ENCODE results near the gene EXOC7.

Gene EXOC7

DNA sequence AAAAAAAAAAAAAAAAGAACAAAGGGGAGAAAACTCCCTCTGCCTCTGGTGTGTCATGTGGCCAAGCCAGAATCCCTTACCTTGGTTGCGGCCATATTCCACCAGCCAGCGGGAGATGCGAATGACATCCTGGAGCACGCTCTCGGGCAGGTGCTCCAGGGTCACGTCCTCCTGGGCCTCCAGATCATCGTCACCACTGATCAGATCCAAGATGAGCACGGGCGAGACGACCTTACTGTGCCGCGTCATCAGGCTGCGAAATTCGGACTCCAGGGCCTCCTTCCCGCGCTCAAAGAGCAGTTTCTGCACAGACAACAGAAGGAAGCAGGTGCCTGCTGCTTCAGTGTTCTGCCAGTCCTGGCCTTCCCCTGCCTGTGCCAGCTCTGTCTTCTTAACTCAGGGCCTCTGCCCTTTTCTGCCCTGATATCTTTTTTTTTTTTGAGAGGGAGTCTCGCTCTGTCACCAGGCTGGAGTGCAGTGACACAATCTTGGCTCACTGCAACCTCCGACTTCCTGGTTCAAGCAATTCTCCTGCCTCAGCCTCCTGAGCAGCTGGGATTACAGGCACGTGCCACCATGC lies 5.8 kb downstream of the EXOC7 start:
- Histone ChIP-seq H3K9ac (no peak overlapping the region), H3K36me3 (peaks cover 89% of the 10 kb centered on the region)
- TF ChIP-seq Cebpa-rat (IDR thresholded peaks at IDR 0.05) = no peak

GRCh38 chr17:76095943-76096342 lies 7.6 kb downstream of the EXOC7 start:
- no peak overlapping the region for H3K4me2 ChIP-seq
- H3K9ac ChIP-seq = no peak overlapping the region
- no peak for TF ChIP-seq Cebpa-rat (IDR thresholded peaks at IDR 0.05)
- no peak overlapping the region for H3K27ac ChIP-seq
- peaks cover 33% of the 10 kb centered on the region for H3K4me1 ChIP-seq
- H3K9me3 ChIP-seq = no peaks in the 10 kb centered on the region
- H3K36me3 ChIP-seq = peaks cover 96% of the 10 kb centered on the region
- H4K20me1 ChIP-seq = peaks cover 16% of the 10 kb centered on the region
- H3K4me3 ChIP-seq = no peak overlapping the region
- no peaks in the 10 kb centered on the region for H3K27me3 ChIP-seq

More for the DNA sequence above, 5.8 kb downstream of the EXOC7 start:
- H3K4me2 ChIP-seq = no peak overlapping the region
- H3K4me3 ChIP-seq = no peak overlapping the region
- H3K27me3 ChIP-seq = no peaks in the 10 kb centered on the region
- no peak overlapping the region for H3K27ac ChIP-seq
- peaks cover 9% of the 10 kb centered on the region for H4K20me1 ChIP-seq
- H3K9me3 ChIP-seq = no peaks in the 10 kb centered on the region
- peaks cover 28% of the 10 kb centered on the region for H3K4me1 ChIP-seq

DNA sequence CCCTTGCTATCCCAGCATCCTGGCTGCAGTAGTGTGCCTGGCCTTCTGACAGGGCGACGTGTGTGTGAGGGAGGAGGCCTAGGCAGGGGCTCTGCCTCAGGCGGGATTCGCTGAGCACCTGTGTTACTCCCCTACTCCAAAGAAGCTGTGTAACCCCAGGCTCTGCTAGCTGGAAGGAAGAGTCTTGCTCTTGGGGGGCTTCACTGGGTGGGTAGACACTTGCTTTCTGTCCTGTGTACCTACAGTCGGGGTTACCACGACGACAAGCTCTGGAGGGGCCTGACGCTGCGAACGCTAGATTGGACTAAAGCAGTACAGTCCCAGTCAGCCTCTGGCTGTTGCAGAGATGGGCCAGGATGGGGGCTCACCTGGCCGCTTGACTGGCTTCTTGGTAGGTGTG lies 9.5 kb downstream of the EXOC7 start:
- Histone ChIP-seq H3K4me1 (peaks cover 33% of the 10 kb centered on the region), H3K9ac (no peak overlapping the region), H3K27ac (no peak overlapping the region), H4K20me1 (peaks cover 16% of the 10 kb centered on the region), H3K4me3 (no peak overlapping the region), H3K36me3 (peaks cover 96% of the 10 kb centered on the region), H3K27me3 (no peaks in the 10 kb centered on the region), H3K4me2 (peak overlapping the region; percentile 72; the same call in 1 of the 2 replicates), H3K9me3 (no peaks in the 10 kb centered on the region)
- TF ChIP-seq Cebpa-rat (IDR thresholded peaks at IDR 0.05) = no peak

DNA sequence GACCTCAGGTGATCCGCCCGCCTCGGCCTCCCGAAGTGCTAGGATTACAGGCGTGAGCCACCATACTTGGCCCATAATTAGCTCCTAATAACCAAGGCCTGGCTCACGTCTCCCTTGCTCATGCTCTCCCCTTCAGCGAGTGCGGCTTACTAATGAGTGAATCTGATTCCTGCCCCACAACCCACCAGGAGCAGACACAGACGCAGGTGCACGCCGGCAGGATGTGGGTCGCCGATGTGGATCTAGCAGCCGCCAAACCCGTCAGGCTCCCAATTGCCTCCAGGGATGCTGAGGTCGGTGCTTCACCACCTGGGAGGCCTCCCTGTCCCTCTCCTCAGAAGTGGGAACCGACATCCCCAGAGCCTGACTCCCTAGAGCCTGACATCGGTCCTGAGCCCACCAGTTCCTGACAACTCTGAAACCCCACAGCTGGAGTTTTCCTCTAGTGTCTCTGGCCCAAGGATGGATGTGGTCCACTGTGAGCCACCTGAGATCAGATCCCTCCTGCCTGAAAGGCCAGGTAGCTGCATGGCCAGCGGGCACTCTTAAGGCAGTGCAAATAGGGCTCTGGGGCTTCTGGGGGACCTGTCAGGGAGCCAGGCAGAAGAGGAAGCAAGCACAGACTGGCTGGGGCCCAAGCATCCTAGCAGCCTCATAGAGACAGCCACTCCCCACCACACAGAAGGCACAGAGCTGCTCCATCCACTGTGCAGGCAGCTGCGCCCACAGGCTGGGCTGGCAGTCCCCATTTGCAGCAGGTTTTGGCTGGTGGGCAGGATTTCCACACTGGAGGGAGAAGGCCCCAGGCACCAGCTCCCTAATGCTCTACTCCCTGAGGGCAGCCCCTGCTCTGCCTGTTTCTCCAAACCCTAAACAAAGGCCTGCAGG lies 10.8 kb downstream of the EXOC7 start:
- peaks cover 98% of the 10 kb centered on the region for H3K36me3 ChIP-seq
- no peaks in the 10 kb centered on the region for H3K27me3 ChIP-seq
- H3K9ac ChIP-seq = no peak overlapping the region
- no peak overlapping the region for H3K4me3 ChIP-seq
- peaks cover 33% of the 10 kb centered on the region for H3K4me1 ChIP-seq
- no peaks in the 10 kb centered on the region for H3K9me3 ChIP-seq
- TF ChIP-seq Cebpa-rat (IDR thresholded peaks at IDR 0.05) = no peak
- H3K4me2 ChIP-seq = peak overlapping the region; percentile 72
- H4K20me1 ChIP-seq = peaks cover 16% of the 10 kb centered on the region
- peak overlapping the region; percentile 60; the same call in 1 of the 2 replicates for H3K27ac ChIP-seq

DNA sequence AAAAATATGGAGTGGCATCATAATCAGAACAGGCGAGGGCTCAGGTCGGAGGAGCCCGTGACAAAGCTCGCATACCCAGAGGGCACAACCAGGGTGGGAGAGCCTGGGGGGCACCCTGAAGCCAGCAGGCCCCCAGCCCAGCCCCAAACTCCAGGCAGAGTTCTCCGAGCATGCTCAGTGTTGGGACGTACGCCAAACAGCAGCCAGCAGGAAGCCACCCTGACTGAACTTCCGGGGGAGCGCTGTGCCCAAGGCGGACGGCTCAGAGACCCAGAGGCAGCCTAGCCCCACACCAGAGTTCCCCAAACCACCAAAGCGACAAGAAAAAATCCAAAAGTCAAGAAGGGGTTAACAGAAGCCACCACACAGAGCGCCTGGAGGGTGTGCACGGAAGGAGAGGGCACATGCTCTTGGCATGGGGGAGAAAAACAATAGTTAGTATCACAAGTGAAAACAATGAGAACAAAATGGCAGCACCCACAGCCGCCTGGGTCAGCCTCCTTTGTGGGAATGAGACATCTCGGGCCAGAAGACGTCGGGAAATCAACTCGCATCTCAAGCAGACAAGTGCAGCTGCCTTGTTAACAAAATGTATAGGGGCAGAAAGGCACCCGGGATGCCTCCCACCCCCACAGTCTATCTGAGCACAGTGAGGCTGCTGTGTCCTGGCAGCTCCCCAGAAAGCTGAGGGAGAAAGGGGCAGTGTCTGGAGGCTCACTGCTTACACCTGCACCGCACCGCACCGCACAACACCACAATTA lies 11.9 kb downstream of the EXOC7 start:
- peaks cover 16% of the 10 kb centered on the region for H4K20me1 ChIP-seq
- no peaks in the 10 kb centered on the region for H3K9me3 ChIP-seq
- no peak for TF ChIP-seq Cebpa-rat (IDR thresholded peaks at IDR 0.05)
- H3K27me3 ChIP-seq = no peaks in the 10 kb centered on the region
- peak overlapping the region; percentile 72 for H3K4me2 ChIP-seq
- no peak overlapping the region for H3K4me3 ChIP-seq
- peaks cover 33% of the 10 kb centered on the region for H3K4me1 ChIP-seq
- peak overlapping the region; percentile 60 for H3K27ac ChIP-seq
- H3K36me3 ChIP-seq = peaks cover 98% of the 10 kb centered on the region
- no peak overlapping the region for H3K9ac ChIP-seq

DNA sequence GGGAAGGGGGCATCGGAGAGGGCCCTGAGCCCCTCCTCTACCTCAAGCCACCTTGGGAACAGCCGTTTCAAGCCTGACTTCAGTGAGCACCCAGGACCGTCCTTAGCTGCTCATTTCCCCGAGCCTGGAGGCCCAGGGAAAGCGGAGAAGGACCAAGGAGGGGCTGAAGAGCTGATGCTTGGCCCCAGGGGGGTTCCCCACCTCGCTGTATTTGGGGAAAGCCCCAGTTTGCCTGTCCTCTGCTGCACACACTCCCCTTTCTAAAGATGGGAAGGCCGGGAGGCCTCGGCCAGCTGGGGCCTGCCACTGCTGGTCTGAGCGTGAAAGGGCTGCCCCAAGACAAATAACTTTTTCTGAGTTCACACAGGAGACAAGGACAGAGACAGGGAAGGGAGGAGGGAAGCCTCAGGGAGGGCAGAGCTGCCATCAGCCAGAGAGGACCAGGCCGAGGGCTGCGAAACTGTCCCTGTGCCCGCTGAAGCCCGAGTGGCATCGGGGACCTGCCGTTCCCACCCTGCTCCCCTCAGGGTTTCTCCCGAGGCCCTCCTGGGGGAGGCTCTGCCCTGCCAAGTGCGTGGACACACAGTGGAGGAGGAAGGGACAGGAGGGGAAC lies 13.0 kb downstream of the EXOC7 start:
- Histone ChIP-seq H3K4me2 (no peak overlapping the region), H3K9me3 (no peaks in the 10 kb centered on the region), H3K27me3 (no peaks in the 10 kb centered on the region), H3K4me1 (peaks cover 33% of the 10 kb centered on the region), H3K4me3 (no peak overlapping the region), H3K36me3 (peaks cover 98% of the 10 kb centered on the region), H4K20me1 (peaks cover 16% of the 10 kb centered on the region), H3K27ac (peak overlapping the region; percentile 60; the same call in 1 of the 2 replicates), H3K9ac (no peak overlapping the region)
- TF ChIP-seq Cebpa-rat (IDR thresholded peaks at IDR 0.05) = no peak

- no peak overlapping the region for H3K9ac ChIP-seq
- peaks cover 98% of the 10 kb centered on the region for H3K36me3 ChIP-seq
- H3K4me2 ChIP-seq = no peak overlapping the region
- no peaks in the 10 kb centered on the region for H3K27me3 ChIP-seq
- no peak overlapping the region for H3K4me3 ChIP-seq
- H3K4me1 ChIP-seq = peaks cover 33% of the 10 kb centered on the region
- H3K9me3 ChIP-seq = no peaks in the 10 kb centered on the region
- H4K20me1 ChIP-seq = peaks cover 16% of the 10 kb centered on the region
- H3K27ac ChIP-seq = no peak overlapping the region
- no peak for TF ChIP-seq Cebpa-rat (IDR thresholded peaks at IDR 0.05)
These were observed 13.7 kb downstream of the EXOC7 start for GRCh38 chr17:76089680-76090516.

DNA sequence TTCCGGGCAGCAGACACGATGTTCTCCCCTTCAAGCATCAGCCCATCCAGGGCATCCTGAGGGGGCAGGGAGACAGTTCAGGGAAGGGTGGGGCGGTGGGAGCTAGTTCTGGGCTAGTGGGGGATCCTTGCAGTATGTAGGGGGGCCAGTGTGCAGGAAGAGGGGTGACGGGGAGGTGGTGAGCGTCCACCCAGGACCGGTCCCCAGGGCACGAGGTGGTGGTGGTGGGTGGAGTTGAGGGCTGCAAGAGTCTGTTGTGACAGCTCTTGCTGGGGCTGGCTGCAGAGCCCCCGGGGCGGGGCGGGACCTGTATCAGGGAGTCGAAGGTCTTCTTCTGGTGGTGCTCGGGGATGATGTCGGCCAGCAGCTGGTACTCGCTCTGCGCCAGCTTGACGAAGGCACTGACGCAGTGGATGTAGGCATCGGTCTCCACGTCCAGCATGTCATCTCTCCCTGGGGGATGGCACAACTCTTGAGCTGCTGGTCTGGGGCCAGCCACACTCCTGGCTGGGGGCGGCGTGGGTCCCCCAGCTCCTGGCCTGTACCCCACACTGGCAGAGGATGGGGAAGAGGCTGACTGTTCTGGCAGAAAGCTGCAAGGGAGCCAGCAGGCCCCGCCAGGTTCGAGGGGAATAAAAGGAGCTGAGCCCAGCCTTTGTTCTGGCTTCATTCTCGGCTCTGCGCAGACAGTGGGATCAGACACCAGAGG lies 14.6 kb downstream of the EXOC7 start:
- TF ChIP-seq Cebpa-rat (IDR thresholded peaks at IDR 0.05) = no peak
- Histone ChIP-seq H3K4me1 (peaks cover 29% of the 10 kb centered on the region), H3K36me3 (peaks cover 98% of the 10 kb centered on the region)

More for the DNA sequence above, 14.6 kb downstream of the EXOC7 start:
- no peak overlapping the region for H3K9ac ChIP-seq
- H3K27ac ChIP-seq = no peak overlapping the region
- peaks cover 16% of the 10 kb centered on the region for H4K20me1 ChIP-seq
- no peaks in the 10 kb centered on the region for H3K9me3 ChIP-seq
- H3K4me2 ChIP-seq = no peak overlapping the region
- H3K4me3 ChIP-seq = no peak overlapping the region
- H3K27me3 ChIP-seq = no peaks in the 10 kb centered on the region
